A673 (cell line): ENCODE data around the gene HES2. TPM values are rescaled to one million over a fixed set of nuclear protein-coding genes. Genes with fewer than 3 reads are reported as not detected.

ENCODE experiments used
- BruUV-seq: library from RNA; stranded (reverse); fragments of 400-500 nt; replicated peaks from 2 replicates; lab custom pipeline; 2021; lab: Mats Ljungman, UMichigan
- CTCF ChIA-PET: fragments of 300-600 bp; sonication (Branson Sonifier 250); formaldehyde crosslinking; loops from one replicate; lab custom pipeline; 2022; ENCODE audit warnings: antibody characterized with exemption; lab: Charles Lee
- POLR2A ChIA-PET: fragments of 300-600 bp; sonication (Branson Sonifier 250); formaldehyde crosslinking; loops from one replicate; lab custom pipeline; 2022; ENCODE audit warnings: antibody characterized with exemption; ENCODE audit not compliant: low non-redundant PET; lab: Charles Lee
- DNase-seq: peaks from one replicate; pipeline ENCODE4 v3.0.0-alpha.2; 2015; ENCODE audit warnings: low spot score
- H3K27ac ChIP-seq: fragments of 200-600 bp; sonication (generic); 2 replicates; pipeline ENCODE4 v1.5.1; 2016; ENCODE audit warnings: mixed run types, low read depth, mild to moderate bottlenecking, mixed read lengths, antibody characterized with exemption, low read length; ENCODE audit not compliant: poor library complexity, severe bottlenecking
- H3K27me3 ChIP-seq: fragments of 200-600 bp; sonication (generic); replicated peaks from 2 replicates; pipeline ENCODE4 v1.6.1; 2017; ENCODE audit warnings: mixed run types, low read depth, mild to moderate bottlenecking, mixed read lengths, antibody characterized with exemption, low read length; ENCODE audit not compliant: insufficient read depth, poor library complexity
- H3K36me3 ChIP-seq: fragments of 200-600 bp; sonication (generic); 2 replicates; pipeline ENCODE4 v1.6.1; 2016; ENCODE audit warnings: mixed run types, mild to moderate bottlenecking, mixed read lengths, antibody characterized with exemption, low read length; ENCODE audit not compliant: insufficient read depth, poor library complexity, severe bottlenecking
- H3K4me1 ChIP-seq: fragments of 200-600 bp; sonication (generic); 2 replicates; pipeline ENCODE4 v1.6.1; 2017; ENCODE audit warnings: mixed run types, mild to moderate bottlenecking, mixed read lengths, antibody characterized with exemption, low read length; ENCODE audit not compliant: insufficient read depth, poor library complexity, severe bottlenecking
- H3K4me3 ChIP-seq: fragments of 200-600 bp; sonication (generic); 2 replicates; pipeline ENCODE4 v1.5.1; 2016; ENCODE audit warnings: low read depth, mixed run types, mild to moderate bottlenecking, mixed read lengths, low read length; ENCODE audit not compliant: poor library complexity, severe bottlenecking
- H3K9me3 ChIP-seq: fragments of 200-600 bp; sonication (generic); 2 replicates; pipeline ENCODE4 v1.6.1; 2016; ENCODE audit warnings: mixed run types, low read depth, mild to moderate bottlenecking, mixed read lengths, antibody characterized with exemption, low read length; ENCODE audit not compliant: poor library complexity, severe bottlenecking
- EZH2 ChIP-seq: fragments of 200-600 bp; sonication (generic); IDR thresholded peaks from 2 replicates; pipeline ENCODE4 v1.6.1; 2017; ENCODE audit warnings: borderline replicate concordance, low read depth, mild to moderate bottlenecking, mixed read lengths, antibody characterized with exemption, low read length; ENCODE audit not compliant: poor library complexity, severe bottlenecking
- intact Hi-C: fragments of 100-400 bp; cut with micrococcal nuclease; formaldehyde crosslinking; loops from one replicate; pipeline ENCODE4 v1.10.0; 2022; ENCODE audit not compliant: unreplicated experiment
- total RNA-seq: library from RNA; stranded (reverse); gene quantifications from 2 replicates; pipeline ENCODE4 v1.2.3, GENCODE V29; 2021
- TF ChIP-seq, protein P1 (sequence below): fragments of 300-800, 200-600 bp; sonication (generic); conservative IDR thresholded peaks from 2 replicates; pipeline ENCODE4 v1.5.1; 2017; ENCODE audit warnings: low read depth, mild to moderate bottlenecking, antibody characterized with exemption, low read length, moderate library complexity, mixed read lengths

HES2 gene
- total RNA-seq, 1 experiment from 2014 or later = not detected

GRCh38 chr1:6417961-6418667 lies 1.6 kb downstream of the HES2 start:
- no peak for DNase-seq
- no TSS peak for BruUV-seq
- Histone ChIP-seq H3K4me1 (peaks cover 12% of the 10 kb centered on the region), H3K9me3 (no peaks in the 10 kb centered on the region), H3K4me3 (no peak overlapping the region), H3K27ac (no peak overlapping the region), H3K27me3 (peaks cover 87% of the 10 kb centered on the region), H3K36me3 (no peaks in the 10 kb centered on the region)
- ChIA-PET POLR2A (no interaction called here), CTCF (no interaction called here)
- TF ChIP-seq, protein P1, sequence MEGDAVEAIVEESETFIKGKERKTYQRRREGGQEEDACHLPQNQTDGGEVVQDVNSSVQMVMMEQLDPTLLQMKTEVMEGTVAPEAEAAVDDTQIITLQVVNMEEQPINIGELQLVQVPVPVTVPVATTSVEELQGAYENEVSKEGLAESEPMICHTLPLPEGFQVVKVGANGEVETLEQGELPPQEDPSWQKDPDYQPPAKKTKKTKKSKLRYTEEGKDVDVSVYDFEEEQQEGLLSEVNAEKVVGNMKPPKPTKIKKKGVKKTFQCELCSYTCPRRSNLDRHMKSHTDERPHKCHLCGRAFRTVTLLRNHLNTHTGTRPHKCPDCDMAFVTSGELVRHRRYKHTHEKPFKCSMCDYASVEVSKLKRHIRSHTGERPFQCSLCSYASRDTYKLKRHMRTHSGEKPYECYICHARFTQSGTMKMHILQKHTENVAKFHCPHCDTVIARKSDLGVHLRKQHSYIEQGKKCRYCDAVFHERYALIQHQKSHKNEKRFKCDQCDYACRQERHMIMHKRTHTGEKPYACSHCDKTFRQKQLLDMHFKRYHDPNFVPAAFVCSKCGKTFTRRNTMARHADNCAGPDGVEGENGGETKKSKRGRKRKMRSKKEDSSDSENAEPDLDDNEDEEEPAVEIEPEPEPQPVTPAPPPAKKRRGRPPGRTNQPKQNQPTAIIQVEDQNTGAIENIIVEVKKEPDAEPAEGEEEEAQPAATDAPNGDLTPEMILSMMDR = no peak
- TF ChIP-seq EZH2 = no peak
- intact Hi-C loops = no loop called here

- intact Hi-C loops = no loop called here
- BruUV-seq = no TSS peak
- Histone ChIP-seq H3K4me1 (peaks cover 12% of the 10 kb centered on the region), H3K4me3 (no peak overlapping the region), H3K9me3 (no peaks in the 10 kb centered on the region), H3K27me3 (peaks cover 86% of the 10 kb centered on the region), H3K36me3 (no peaks in the 10 kb centered on the region), H3K27ac (no peak overlapping the region)
- CTCF ChIA-PET = no interaction called here
- TF ChIP-seq, protein P1 = no peak
- TF ChIP-seq EZH2 = no peak
- POLR2A ChIA-PET = no interaction called here
- DNase-seq = no peak
Observed at GRCh38 chr1:6416906-6417305, 2.8 kb downstream of the HES2 start.

- peaks cover 12% of the 10 kb centered on the region for H3K4me1 ChIP-seq
- intact Hi-C loops = no loop called here
- peaks cover 80% of the 10 kb centered on the region for H3K27me3 ChIP-seq
- H3K36me3 ChIP-seq = no peaks in the 10 kb centered on the region
- H3K9me3 ChIP-seq = no peaks in the 10 kb centered on the region
- DNase-seq = no peak
- TF ChIP-seq, protein P1 = no peak
- TF ChIP-seq EZH2 = no peak
- POLR2A ChIA-PET = no interaction called here
- no peak overlapping the region for H3K4me3 ChIP-seq
- BruUV-seq = no TSS peak
- no peak overlapping the region for H3K27ac ChIP-seq
- CTCF ChIA-PET = interaction anchor here (0.6 kb wide), 1 partner anchor 107 kb away, joined by 3 read pairs; no protein-coding TSS in a partner anchor
Observed at GRCh38 chr1:6416295-6416656, 3.4 kb downstream of the HES2 start.
